PC-3 (cell line): ENCODE data around the gene TNRC6B.
"Not testable (repeated sequence)": the region's sequence is repeated elsewhere in the genome, so short reads cannot be mapped to it uniquely, and the experiment has no call there.

Experiments used
- CTCF ChIP-seq: fragments of 300-600 bp; sonication (generic); conservative IDR thresholded peaks from 2 replicates; pipeline ENCODE4 v1.5.1; 2017; ENCODE audit warnings: antibody characterized with exemption, low read depth, mild to moderate bottlenecking, low read length
- EZH2 ChIP-seq: fragments of 300-600 bp; sonication (generic); IDR thresholded peaks from one replicate; pipeline ENCODE4 v1.6.1; 2017; ENCODE audit warnings: antibody characterized with exemption, mild to moderate bottlenecking, low read length; ENCODE audit not compliant: unreplicated experiment
- EZH2phosphoT487 ChIP-seq: fragments of 300-600 bp; sonication (generic); IDR thresholded peaks from 2 replicates; pipeline ENCODE4 v1.6.1; 2018; ENCODE audit warnings: mild to moderate bottlenecking, antibody characterized with exemption, low read length, borderline replicate concordance

GRCh38 chr22:40156682-40157081 lies 21.0 kb upstream of the TNRC6B start:
- not testable (repeated sequence) for TF ChIP-seq CTCF, EZH2, EZH2phosphoT487
